Colonic mucosa (tissue), 4 donors: ENCODE measurements around the gene PIP4P1. TPM values are rescaled to one million over a fixed set of nuclear protein-coding genes. Genes with fewer than 3 reads are reported as not detected.

Source experiments
- DNase-seq: peaks from one replicate; pipeline ENCODE4 v3.0.0-alpha.2; 2020
- H3K27ac ChIP-seq: fragments of 200-600 bp; one replicate; pipeline ENCODE4 v1.8.0; 2021
- H3K27me3 ChIP-seq: fragments of 200-600 bp; one replicate; pipeline ENCODE4 v1.8.0; 2021
- H3K36me3 ChIP-seq: fragments of 200-600 bp; one replicate; pipeline ENCODE4 v1.8.0; 2021
- H3K4me1 ChIP-seq: fragments of 200-600 bp; one replicate; pipeline ENCODE4 v1.8.0; 2021; ENCODE audit warnings: mild to moderate bottlenecking
- H3K4me3 ChIP-seq: fragments of 200-600 bp; one replicate; pipeline ENCODE4 v1.8.0; 2021
- H3K9ac ChIP-seq, 2 donors: one replicate each; pipeline ENCODE4 v1.7.0; 2013; ENCODE audit warnings: control low read depth in 2 of 2, low read depth in 2 of 2, low read length in 2 of 2
- H3K9me3 ChIP-seq: fragments of 200-600 bp; one replicate; pipeline ENCODE4 v1.8.0; 2021
- CTCF ChIP-seq: fragments of 200-600 bp; IDR thresholded peaks from one replicate; pipeline ENCODE4 v1.8.0; 2022; ENCODE audit warnings: antibody characterized with exemption, mild to moderate bottlenecking
- intact Hi-C: fragments of 100-400 bp; cut with DNase I; formaldehyde crosslinking; loops from one replicate; pipeline ENCODE4 v1.14.1; 2022
- total RNA-seq, 2 donors: library from RNA; stranded (reverse); fragmentation: NEBNext Ultra II Directional in 1 of 2; extraction: Animal tissue kit (Norgen Biotek cat#: 25700) in 1 of 2; gene quantifications; one replicate each; pipeline ENCODE4 v1.2.1, GENCODE V29; 2021
- donor health status: healthy.
- donor health status: DM: no; HTN: no; CAD: no.
- donor health status: DM: no; HTN: no; CAD: no.

PIP4P1 gene
- total RNA-seq, 2 donors from 2014 or later, result 30.3 to 54.6 TPM

- Histone ChIP-seq H3K9ac (no peak overlapping the region), H3K4me1 (no peaks in the 10 kb centered on the region), H3K27ac (no peak overlapping the region), H3K4me3 (no peak overlapping the region), H3K27me3 (no peaks in the 10 kb centered on the region), H3K36me3 (no peaks in the 10 kb centered on the region), H3K9me3 (no peaks in the 10 kb centered on the region)
- intact Hi-C loops, result no loop called here
- TF ChIP-seq CTCF, result no peak
- DNase-seq, result no peak
Observed at GRCh38 chr14:20492486-20492885, 31.3 kb upstream of the PIP4P1 start.

DNA sequence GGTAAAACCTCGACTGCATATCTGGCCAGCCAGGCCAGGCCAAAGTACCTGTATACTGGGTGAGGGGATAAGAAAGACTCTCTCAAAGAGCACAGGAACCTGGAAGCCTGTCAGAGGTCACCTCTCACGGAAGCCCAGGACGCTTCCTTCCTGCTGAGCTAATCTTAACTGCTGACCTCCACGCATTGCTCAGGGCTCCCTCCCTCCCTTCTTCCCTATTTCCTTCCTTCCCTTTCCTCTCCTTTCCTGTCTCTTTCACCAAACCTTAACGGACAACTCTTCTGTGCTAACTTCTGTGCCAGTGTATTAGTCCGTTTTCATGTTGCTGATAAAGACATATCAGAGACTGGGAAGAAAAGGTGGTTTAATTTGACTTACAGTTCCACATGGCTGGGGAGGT, 29.3 kb upstream of the PIP4P1 start:
- TF ChIP-seq CTCF, result no peak
- Histone ChIP-seq H3K4me3 (no peak overlapping the region), H3K9me3 (no peaks in the 10 kb centered on the region), H3K27ac (no peak overlapping the region), H3K4me1 (no peaks in the 10 kb centered on the region), H3K9ac (no peak overlapping the region), H3K27me3 (no peaks in the 10 kb centered on the region), H3K36me3 (no peaks in the 10 kb centered on the region)
- no peak for DNase-seq
- intact Hi-C loops, result no loop called here

DNA sequence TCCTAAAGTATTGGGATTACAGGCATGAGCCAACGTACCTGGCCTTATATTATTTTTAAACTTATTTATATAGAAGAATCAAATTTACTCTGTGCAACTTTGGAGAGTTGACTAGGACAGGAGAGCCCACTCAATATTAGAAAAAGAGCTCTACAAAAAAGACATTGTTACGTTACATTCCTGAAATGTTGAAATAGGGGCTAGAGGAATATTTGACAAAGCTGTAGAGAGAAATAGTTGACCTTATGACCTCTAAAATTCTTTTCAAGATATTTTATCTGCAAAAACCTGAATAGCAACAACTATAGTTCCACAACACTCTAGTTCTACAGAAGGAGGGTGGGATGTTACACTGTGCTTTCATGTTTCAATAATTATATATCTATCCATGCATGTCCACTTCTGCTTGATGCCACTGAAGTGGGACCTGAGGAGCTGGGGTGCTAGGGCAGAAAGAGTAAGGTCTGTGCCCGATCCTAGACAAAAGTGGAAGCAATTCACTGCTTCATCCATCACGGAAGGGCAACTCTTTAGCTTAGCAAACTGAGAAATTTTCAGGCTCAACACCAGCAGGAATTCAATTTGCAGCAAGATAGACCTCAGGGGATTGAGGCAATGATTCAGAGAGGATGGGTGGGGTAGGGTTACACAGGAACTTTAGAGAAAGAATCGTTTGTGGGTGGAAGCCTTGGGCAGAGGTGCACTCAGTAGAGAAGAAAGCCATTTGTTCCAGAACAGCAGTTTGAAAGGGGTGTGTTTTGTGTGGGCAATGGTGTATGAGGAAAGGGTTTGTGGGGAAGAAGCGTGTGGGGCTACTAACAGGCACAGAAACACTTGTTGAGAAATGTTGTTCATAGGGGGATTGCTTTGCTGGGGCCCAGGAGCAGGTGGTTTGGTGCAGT, 28.1 kb upstream of the PIP4P1 start:
- no peak overlapping the region for H3K9ac ChIP-seq
- no peaks in the 10 kb centered on the region for H3K36me3 ChIP-seq
- H3K9me3 ChIP-seq, result no peaks in the 10 kb centered on the region
- H3K4me3 ChIP-seq, result no peak overlapping the region
- DNase-seq, result no peak
- intact Hi-C loops, result no loop called here
- no peak for TF ChIP-seq CTCF
- no peak overlapping the region for H3K27ac ChIP-seq
- no peaks in the 10 kb centered on the region for H3K27me3 ChIP-seq
- no peaks in the 10 kb centered on the region for H3K4me1 ChIP-seq

GRCh38 chr14:20487396-20487725, 26.1 kb upstream of the PIP4P1 start:
- intact Hi-C loops, result no loop called here
- H3K4me3 ChIP-seq, result no peak overlapping the region
- H3K27ac ChIP-seq, result no peak overlapping the region
- no peak for TF ChIP-seq CTCF
- H3K9me3 ChIP-seq, result no peaks in the 10 kb centered on the region
- no peaks in the 10 kb centered on the region for H3K36me3 ChIP-seq
- no peaks in the 10 kb centered on the region for H3K4me1 ChIP-seq
- DNase-seq, result no peak
- H3K27me3 ChIP-seq, result no peaks in the 10 kb centered on the region
- H3K9ac ChIP-seq, result no peak overlapping the region

DNA sequence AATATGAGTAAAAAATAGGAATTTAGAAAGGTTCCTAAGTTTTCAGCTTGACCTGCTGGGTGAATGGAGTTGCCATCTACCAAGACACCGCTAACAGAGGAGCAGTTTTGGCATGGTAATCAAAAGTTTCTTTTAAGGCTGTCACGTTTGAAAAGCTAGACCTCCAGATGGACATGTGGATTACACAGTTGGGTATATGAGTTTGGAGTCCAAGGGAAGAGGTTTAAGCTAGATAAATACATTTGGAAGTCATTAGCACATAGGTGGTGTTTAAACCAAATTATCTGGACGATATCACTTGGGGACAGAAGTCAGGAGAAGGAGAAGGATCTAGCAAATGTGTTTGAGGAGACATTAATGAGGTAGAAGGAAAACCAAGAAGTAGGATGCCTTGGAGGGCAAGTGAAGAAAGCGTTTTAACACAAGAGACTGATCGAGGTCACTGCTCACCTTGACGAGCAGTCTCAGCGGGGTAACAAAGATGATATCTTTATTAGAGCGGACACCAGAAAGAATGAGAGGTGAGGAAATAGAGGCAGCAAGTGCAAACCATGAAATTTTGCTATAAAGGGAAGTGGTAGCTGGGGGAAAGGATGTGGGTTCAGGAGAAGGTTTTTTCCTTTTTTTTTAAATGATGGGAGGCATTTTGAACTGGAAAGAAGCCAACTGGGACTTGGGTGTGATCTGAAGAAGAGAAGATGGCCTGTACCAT, 25.6 kb upstream of the PIP4P1 start:
- intact Hi-C loops, result no loop called here
- Histone ChIP-seq H3K9me3 (no peaks in the 10 kb centered on the region), H3K27ac (no peak overlapping the region), H3K4me1 (no peaks in the 10 kb centered on the region), H3K4me3 (no peak overlapping the region), H3K27me3 (no peaks in the 10 kb centered on the region), H3K9ac (no peak overlapping the region), H3K36me3 (no peaks in the 10 kb centered on the region)
- TF ChIP-seq CTCF, result no peak
- DNase-seq, result no peak
